ENCODE results near the gene PAK4.

PAK4 gene

GRCh38 chr19:39106194-39106593 lies 19.4 kb upstream of the PAK4 start:
- no peak for TF ChIP-seq CTCF (IDR thresholded peaks at IDR 0.05; ENCODE audit: unreplicated experiment in 3 of 3)
- Mint-ChIP-seq H3K27ac (no peak overlapping the region), H3K36me3 (ENCODE audit: low read depth) (no peaks in the 10 kb centered on the region), H3K4me3 (no peak overlapping the region), H3K9me3 (no peaks in the 10 kb centered on the region), H3K27me3 (ENCODE audit: low read depth) (peaks cover 10% of the 10 kb centered on the region), H3K4me1 (peaks cover 5% of the 10 kb centered on the region)

GRCh38 chr19:39109641-39110040 lies 15.9 kb upstream of the PAK4 start:
- H3K27ac Mint-ChIP-seq = no peak overlapping the region

GRCh38 chr19:39110263-39110967 lies 15.2 kb upstream of the PAK4 start:
- Mint-ChIP-seq H3K27ac (no peak overlapping the region), H3K4me1 (peaks cover 11% of the 10 kb centered on the region), H3K9me3 (no peaks in the 10 kb centered on the region), H3K36me3 (ENCODE audit: low read depth) (no peaks in the 10 kb centered on the region), H3K27me3 (ENCODE audit: low read depth) (peaks cover 10% of the 10 kb centered on the region), H3K4me3 (no peak overlapping the region)
- peak; percentile 73 to 85 (median 81) for TF ChIP-seq CTCF (IDR thresholded peaks at IDR 0.05; ENCODE audit: unreplicated experiment in 3 of 3)

More at GRCh38 chr19:39109641-39110040, 15.9 kb upstream of the PAK4 start:
- Mint-ChIP-seq H3K4me3 (no peak overlapping the region), H3K4me1 (peaks cover 11% of the 10 kb centered on the region), H3K27me3 (ENCODE audit: low read depth) (peaks cover 10% of the 10 kb centered on the region), H3K36me3 (ENCODE audit: low read depth) (no peaks in the 10 kb centered on the region), H3K9me3 (no peaks in the 10 kb centered on the region)
- no peak for TF ChIP-seq CTCF (IDR thresholded peaks at IDR 0.05; ENCODE audit: unreplicated experiment in 3 of 3)

GRCh38 chr19:39111593-39112199 lies 13.9 kb upstream of the PAK4 start:
- Mint-ChIP-seq H3K27me3 (ENCODE audit: low read depth) (peaks cover 10% of the 10 kb centered on the region), H3K9me3 (no peaks in the 10 kb centered on the region), H3K36me3 (ENCODE audit: low read depth) (no peaks in the 10 kb centered on the region), H3K27ac (peak overlapping the region in 2 of 3 experiments; percentile 1 to 54), H3K4me3 (no peak overlapping the region), H3K4me1 (peaks cover 11% of the 10 kb centered on the region)
- TF ChIP-seq CTCF (IDR thresholded peaks at IDR 0.05; ENCODE audit: unreplicated experiment in 3 of 3) = no peak

GRCh38 chr19:39112338-39112890 lies 13.2 kb upstream of the PAK4 start:
- no peak for TF ChIP-seq CTCF (IDR thresholded peaks at IDR 0.05; ENCODE audit: unreplicated experiment in 3 of 3)
- peaks cover 11% of the 10 kb centered on the region for H3K4me1 Mint-ChIP-seq
- peak overlapping the region in 1 of 3 experiments; percentile 1 for H3K27ac Mint-ChIP-seq
- H3K36me3 Mint-ChIP-seq (ENCODE audit: low read depth) = no peaks in the 10 kb centered on the region
- peaks cover 10% of the 10 kb centered on the region for H3K27me3 Mint-ChIP-seq (ENCODE audit: low read depth)
- H3K9me3 Mint-ChIP-seq = no peaks in the 10 kb centered on the region
- no peak overlapping the region for H3K4me3 Mint-ChIP-seq

Data from nephron (organoid).